DOHH2 (cell line): Measurements from ENCODE around the gene MEIOB.

Experiments
- H3F3A ChIP-seq: fragments of 200-600 bp; sonication (generic), shearing (Covaris generic); 2 replicates; pipeline ENCODE4 v1.6.0; 2016; ENCODE audit warnings: antibody characterized with exemption, mild to moderate bottlenecking; ENCODE audit not compliant: control insufficient read depth, insufficient read depth
- H3K27ac ChIP-seq: fragments of 200-600 bp; sonication (generic); 2 replicates; pipeline ENCODE4 v1.5.1; 2014; ENCODE audit warnings: low read depth, mild to moderate bottlenecking, low read length, moderate library complexity
- H3K27me3 ChIP-seq: fragments of 200-600 bp; sonication (generic); 2 replicates; pipeline ENCODE4 v1.6.1; 2014; ENCODE audit warnings: mild to moderate bottlenecking, low read length, mixed read lengths; ENCODE audit not compliant: control insufficient read depth
- H3K36me3 ChIP-seq: fragments of 200-600 bp; sonication (generic); 2 replicates; pipeline ENCODE4 v1.6.1; 2014; ENCODE audit warnings: mild to moderate bottlenecking, low read length, moderate library complexity, mixed read lengths; ENCODE audit not compliant: control insufficient read depth
- H3K4me1 ChIP-seq: fragments of 200-600 bp; sonication (generic); 2 replicates; pipeline ENCODE4 v1.6.1; 2014; ENCODE audit warnings: mild to moderate bottlenecking, low read length, mixed read lengths; ENCODE audit not compliant: control insufficient read depth
- H3K4me2 ChIP-seq: fragments of 200-600 bp; sonication (generic); 2 replicates; pipeline ENCODE4 v1.6.0; 2014; ENCODE audit warnings: mild to moderate bottlenecking, low read length, moderate library complexity
- H3K4me3 ChIP-seq: fragments of 200-600 bp; sonication (generic); 2 replicates; pipeline ENCODE4 v1.5.1; 2014; ENCODE audit warnings: mild to moderate bottlenecking, low read length, mixed read lengths
- H3K79me2 ChIP-seq: fragments of 200-600 bp; sonication (generic); 2 replicates; pipeline ENCODE4 v1.6.1; 2014; ENCODE audit warnings: mild to moderate bottlenecking, low read length, mixed read lengths; ENCODE audit not compliant: control insufficient read depth
- H3K9me2 ChIP-seq: fragments of 200-600 bp; sonication (generic); replicated peaks from 2 replicates; pipeline ENCODE4 v1.6.1; 2014; ENCODE audit warnings: mild to moderate bottlenecking, low read length, mixed read lengths; ENCODE audit not compliant: control insufficient read depth
- H3K9me3 ChIP-seq: fragments of 200-600 bp; sonication (generic); 2 replicates; pipeline ENCODE4 v1.6.1; 2014; ENCODE audit warnings: antibody characterized with exemption, low read length, mixed read lengths; ENCODE audit not compliant: control insufficient read depth, insufficient read depth
- H4K20me1 ChIP-seq: fragments of 200-600 bp; sonication (generic); 2 replicates; pipeline ENCODE4 v1.6.0; 2014; ENCODE audit warnings: low read depth, mild to moderate bottlenecking, antibody characterized with exemption, low read length, moderate library complexity; ENCODE audit not compliant: control insufficient read depth, insufficient read depth
- CTCF ChIP-seq: fragments of 200-600 bp; sonication (generic); IDR thresholded peaks from one replicate; pipeline ENCODE4 v1.5.1; 2014; ENCODE audit warnings: antibody characterized with exemption, mild to moderate bottlenecking, low read depth, low read length; ENCODE audit not compliant: poor library complexity, severe bottlenecking
- EZH2phosphoT487 ChIP-seq: fragments of 200-600 bp; sonication (generic); IDR thresholded peaks from 2 replicates; pipeline ENCODE4 v1.6.1; 2017; ENCODE audit warnings: borderline replicate concordance, mild to moderate bottlenecking, antibody characterized with exemption, low read length, moderate library complexity, mixed read lengths

MEIOB gene

GRCh38 chr16:1859650-1860049 is 12.3 kb downstream of the MEIOB start:
- no peaks in the 10 kb centered on the region for H3K36me3 ChIP-seq
- H3F3A ChIP-seq, result no peaks in the 10 kb centered on the region
- TF ChIP-seq EZH2phosphoT487 (no peak), CTCF (no peak)
- H3K9me2 ChIP-seq, result no peaks in the 10 kb centered on the region
- H3K27ac ChIP-seq, result no peak overlapping the region
- H4K20me1 ChIP-seq, result no peaks in the 10 kb centered on the region
- no peaks in the 10 kb centered on the region for H3K4me1 ChIP-seq
- no peak overlapping the region for H3K4me3 ChIP-seq
- H3K27me3 ChIP-seq, result peaks cover 57% of the 10 kb centered on the region
- H3K9me3 ChIP-seq, result no peaks in the 10 kb centered on the region
- no peaks in the 10 kb centered on the region for H3K79me2 ChIP-seq
- no peak overlapping the region for H3K4me2 ChIP-seq

DNA sequence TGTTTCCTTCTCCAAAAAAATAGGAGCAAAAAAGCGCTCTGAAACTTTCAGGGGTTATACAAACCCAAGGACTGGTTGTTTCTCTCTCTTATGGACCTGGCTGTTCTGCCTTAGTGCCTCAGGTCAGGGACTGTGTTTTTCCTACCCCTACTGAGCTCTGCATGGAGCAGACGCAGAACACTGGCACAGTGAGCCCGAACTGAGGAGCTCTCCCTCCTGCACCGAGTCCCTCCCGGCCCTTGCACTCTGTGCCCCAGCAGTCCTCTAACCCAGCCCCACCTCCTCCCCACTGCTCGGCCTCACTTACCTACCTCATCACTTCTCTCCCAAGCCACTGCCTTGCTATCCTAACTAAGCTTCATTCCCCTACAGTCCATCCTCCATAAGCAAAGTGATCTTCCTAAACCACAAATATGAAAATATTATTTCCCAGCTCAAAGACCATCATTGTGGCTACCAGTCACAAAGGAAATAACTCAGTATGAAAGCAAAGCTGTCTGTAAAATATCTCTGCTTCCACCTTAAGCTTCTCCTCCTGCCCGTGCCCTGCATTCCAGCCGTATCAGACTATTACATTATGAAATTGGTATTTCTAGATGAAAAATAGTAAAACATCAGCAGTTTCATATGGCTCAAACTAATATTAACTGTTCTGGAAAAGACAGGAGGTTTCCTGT is 13.6 kb downstream of the MEIOB start:
- Histone ChIP-seq H3F3A (no peaks in the 10 kb centered on the region), H3K9me2 (no peaks in the 10 kb centered on the region), H3K4me1 (no peaks in the 10 kb centered on the region), H3K9me3 (no peaks in the 10 kb centered on the region), H3K4me3 (no peak overlapping the region), H3K27ac (no peak overlapping the region), H3K79me2 (no peaks in the 10 kb centered on the region), H3K27me3 (peaks cover 60% of the 10 kb centered on the region), H3K36me3 (no peaks in the 10 kb centered on the region), H4K20me1 (no peaks in the 10 kb centered on the region), H3K4me2 (no peak overlapping the region)
- TF ChIP-seq CTCF (no peak), EZH2phosphoT487 (no peak)

DNA sequence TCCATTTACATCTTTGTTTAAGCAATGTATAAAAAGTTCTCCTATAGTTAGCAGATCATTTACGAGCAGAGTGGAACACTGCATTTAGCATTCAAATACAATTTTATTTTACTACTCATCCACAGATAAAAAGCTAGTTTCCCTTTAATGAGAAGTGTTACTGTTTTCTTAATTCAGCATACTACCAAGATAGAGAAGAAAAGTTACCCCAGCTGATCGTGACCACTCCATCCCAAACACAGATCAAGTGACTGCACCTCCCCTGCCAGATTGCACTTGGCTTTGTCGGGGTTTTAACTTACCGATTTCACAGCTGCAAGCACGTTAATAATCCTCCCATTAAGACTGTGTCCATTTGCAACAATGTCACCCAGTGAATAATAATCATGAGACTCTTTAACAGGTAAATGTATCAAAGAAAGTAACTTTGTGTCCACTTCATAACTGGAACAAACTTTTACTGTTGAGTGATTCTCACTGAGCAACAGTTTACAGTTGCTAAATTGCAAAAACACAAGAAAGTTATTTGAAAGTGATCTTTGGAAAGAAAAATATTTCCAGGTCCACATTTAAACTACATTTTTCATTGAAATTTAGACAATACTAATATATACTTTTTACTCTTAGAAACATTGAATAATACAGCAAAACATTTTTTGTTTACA is 14.4 kb downstream of the MEIOB start:
- no peaks in the 10 kb centered on the region for H3K9me3 ChIP-seq
- H4K20me1 ChIP-seq, result no peaks in the 10 kb centered on the region
- H3K9me2 ChIP-seq, result no peaks in the 10 kb centered on the region
- H3K27ac ChIP-seq, result no peak overlapping the region
- no peak overlapping the region for H3K4me3 ChIP-seq
- H3K36me3 ChIP-seq, result no peaks in the 10 kb centered on the region
- TF ChIP-seq CTCF (no peak), EZH2phosphoT487 (no peak)
- peaks cover 60% of the 10 kb centered on the region for H3K27me3 ChIP-seq
- no peaks in the 10 kb centered on the region for H3K4me1 ChIP-seq
- no peaks in the 10 kb centered on the region for H3F3A ChIP-seq
- H3K4me2 ChIP-seq, result no peak overlapping the region
- H3K79me2 ChIP-seq, result no peaks in the 10 kb centered on the region
